ENCODE data around the gene CYGB.
"Not testable (repeated sequence)": the region's sequence is repeated elsewhere in the genome, so short reads cannot be mapped to it uniquely, and the experiment has no call there.

CYGB gene

GRCh38 chr17:76562734-76563148 lies 25.2 kb upstream of the CYGB start:
- Mint-ChIP-seq H3K4me3 (no peak overlapping the region), H3K36me3 (peaks cover 22% of the 10 kb centered on the region), H3K27me3 (no peaks in the 10 kb centered on the region), H3K27ac (peak overlapping the region; percentile 15), H3K9me3 (no peaks in the 10 kb centered on the region), H3K4me1 (peaks cover 42% of the 10 kb centered on the region)
- no peak for ATAC-seq (ENCODE audit: low read depth)
- no peak for DNase-seq (ENCODE audit: low spot score in 2 of 2)

GRCh38 chr17:76561799-76562268 lies 24.3 kb upstream of the CYGB start:
- H3K36me3 Mint-ChIP-seq, result peaks cover 19% of the 10 kb centered on the region
- peaks cover 38% of the 10 kb centered on the region for H3K4me1 Mint-ChIP-seq

GRCh38 chr17:76561332-76561731 lies 23.8 kb upstream of the CYGB start:
- Mint-ChIP-seq H3K27ac (peak overlapping the region; percentile 88), H3K9me3 (no peaks in the 10 kb centered on the region), H3K4me1 (peaks cover 35% of the 10 kb centered on the region), H3K4me3 (peak overlapping the region; percentile 37), H3K27me3 (no peaks in the 10 kb centered on the region), H3K36me3 (peaks cover 16% of the 10 kb centered on the region)
- ATAC-seq (ENCODE audit: low read depth) (peak; percentile 7), DNase-seq (ENCODE audit: low spot score in 2 of 2) (no peak)

More at GRCh38 chr17:76561799-76562268, 24.3 kb upstream of the CYGB start:
- DNase-seq (ENCODE audit: low spot score in 2 of 2) (no peak), ATAC-seq (ENCODE audit: low read depth) (no peak)
- H3K4me3 Mint-ChIP-seq, result peak overlapping the region; percentile 22
- no peaks in the 10 kb centered on the region for H3K27me3 Mint-ChIP-seq
- H3K9me3 Mint-ChIP-seq, result no peaks in the 10 kb centered on the region
- peak overlapping the region; percentile 88 for H3K27ac Mint-ChIP-seq

GRCh38 chr17:76560877-76561221 lies 23.3 kb upstream of the CYGB start:
- H3K4me3 Mint-ChIP-seq, result peak overlapping the region; percentile 51
- peaks cover 11% of the 10 kb centered on the region for H3K36me3 Mint-ChIP-seq
- no peak for ATAC-seq (ENCODE audit: low read depth)

GRCh38 chr17:76560036-76560876 lies 22.7 kb upstream of the CYGB start:
- Mint-ChIP-seq H3K27me3 (no peaks in the 10 kb centered on the region), H3K27ac (peak overlapping the region; percentile 88), H3K4me3 (peak overlapping the region; percentile 51), H3K36me3 (peaks cover 6% of the 10 kb centered on the region), H3K9me3 (no peaks in the 10 kb centered on the region), H3K4me1 (peaks cover 30% of the 10 kb centered on the region)
- no peak for DNase-seq (ENCODE audit: low spot score in 2 of 2)
- no peak for ATAC-seq (ENCODE audit: low read depth)

More at GRCh38 chr17:76560877-76561221, 23.3 kb upstream of the CYGB start:
- peaks cover 31% of the 10 kb centered on the region for H3K4me1 Mint-ChIP-seq
- H3K27ac Mint-ChIP-seq, result peak overlapping the region; percentile 88
- DNase-seq (ENCODE audit: low spot score in 2 of 2), result no peak
- no peaks in the 10 kb centered on the region for H3K27me3 Mint-ChIP-seq
- no peaks in the 10 kb centered on the region for H3K9me3 Mint-ChIP-seq

GRCh38 chr17:76559460-76559859 lies 22.0 kb upstream of the CYGB start:
- not testable (repeated sequence) for H3K36me3 Mint-ChIP-seq; H3K4me3 Mint-ChIP-seq; H3K9me3 Mint-ChIP-seq; DNase-seq (ENCODE audit: low spot score in 2 of 2); H3K27ac Mint-ChIP-seq; H3K27me3 Mint-ChIP-seq; ATAC-seq (ENCODE audit: low read depth)
- H3K4me1 Mint-ChIP-seq, result peaks cover 34% of the 10 kb centered on the region

- Mint-ChIP-seq H3K4me1 (peaks cover 35% of the 10 kb centered on the region), H3K36me3 (peaks cover 6% of the 10 kb centered on the region), H3K9me3 (no peaks in the 10 kb centered on the region), H3K27me3 (no peaks in the 10 kb centered on the region), H3K4me3 (peak overlapping the region; percentile 95), H3K27ac (peak overlapping the region; percentile 98)
- ATAC-seq (ENCODE audit: low read depth), result no peak
- no peak for DNase-seq (ENCODE audit: low spot score in 2 of 2)
Observed at GRCh38 chr17:76558198-76559095, 20.9 kb upstream of the CYGB start.

- DNase-seq (ENCODE audit: low spot score in 2 of 2) (peak; percentile 96), ATAC-seq (ENCODE audit: low read depth) (peak; percentile 84)
- peaks cover 29% of the 10 kb centered on the region for H3K4me1 Mint-ChIP-seq
- peak overlapping the region; percentile 98 for H3K27ac Mint-ChIP-seq
- H3K9me3 Mint-ChIP-seq, result no peaks in the 10 kb centered on the region
- peaks cover 3% of the 10 kb centered on the region for H3K36me3 Mint-ChIP-seq
- H3K27me3 Mint-ChIP-seq, result no peaks in the 10 kb centered on the region
- H3K4me3 Mint-ChIP-seq, result peak overlapping the region; percentile 95
Observed at GRCh38 chr17:76557368-76558197, 20.1 kb upstream of the CYGB start.

- H3K4me3 Mint-ChIP-seq, result peak overlapping the region; percentile 95
- ATAC-seq (ENCODE audit: low read depth) (peak; percentile 53), DNase-seq (ENCODE audit: low spot score in 2 of 2) (no peak)
- peaks cover 28% of the 10 kb centered on the region for H3K4me1 Mint-ChIP-seq
- H3K36me3 Mint-ChIP-seq, result peaks cover 3% of the 10 kb centered on the region
- H3K27ac Mint-ChIP-seq, result peak overlapping the region; percentile 98
- H3K9me3 Mint-ChIP-seq, result no peaks in the 10 kb centered on the region
- H3K27me3 Mint-ChIP-seq, result no peaks in the 10 kb centered on the region
Observed at GRCh38 chr17:76556765-76557367, 19.4 kb upstream of the CYGB start.

- H3K4me1 Mint-ChIP-seq, result peaks cover 20% of the 10 kb centered on the region
- ATAC-seq (ENCODE audit: low read depth), result no peak
- H3K4me3 Mint-ChIP-seq, result no peak overlapping the region
- no peaks in the 10 kb centered on the region for H3K36me3 Mint-ChIP-seq
- H3K27ac Mint-ChIP-seq, result no peak overlapping the region
- no peaks in the 10 kb centered on the region for H3K27me3 Mint-ChIP-seq
- DNase-seq (ENCODE audit: low spot score in 2 of 2), result no peak
- no peaks in the 10 kb centered on the region for H3K9me3 Mint-ChIP-seq
Observed at GRCh38 chr17:76554131-76554530, 16.6 kb upstream of the CYGB start.

- Mint-ChIP-seq H3K4me1 (peaks cover 15% of the 10 kb centered on the region), H3K9me3 (no peaks in the 10 kb centered on the region), H3K27me3 (no peaks in the 10 kb centered on the region), H3K36me3 (no peaks in the 10 kb centered on the region), H3K4me3 (no peak overlapping the region), H3K27ac (no peak overlapping the region)
- ATAC-seq (ENCODE audit: low read depth) (no peak), DNase-seq (ENCODE audit: low spot score in 2 of 2) (no peak)
Observed at GRCh38 chr17:76553178-76553908, 15.8 kb upstream of the CYGB start.

- H3K4me1 Mint-ChIP-seq, result peaks cover 9% of the 10 kb centered on the region
Observed at GRCh38 chr17:76551685-76552084, 14.2 kb upstream of the CYGB start.

More at GRCh38 chr17:76551685-76552084, 14.2 kb upstream of the CYGB start:
- no peak for DNase-seq (ENCODE audit: low spot score in 2 of 2)
- H3K4me3 Mint-ChIP-seq, result no peak overlapping the region
- no peaks in the 10 kb centered on the region for H3K27me3 Mint-ChIP-seq
- ATAC-seq (ENCODE audit: low read depth), result no peak
- no peak overlapping the region for H3K27ac Mint-ChIP-seq
- no peaks in the 10 kb centered on the region for H3K36me3 Mint-ChIP-seq
- no peaks in the 10 kb centered on the region for H3K9me3 Mint-ChIP-seq

Measured in memory B cell (primary cell).